ENCODE data around the gene AXL.
"Not testable (repeated sequence)": the region's sequence is repeated elsewhere in the genome, so short reads cannot be mapped to it uniquely, and the experiment has no call there.

Gene AXL

GRCh38 chr19:41288673-41289530, 69.9 kb downstream of the AXL start:
- DNase-seq = no peak

DNA sequence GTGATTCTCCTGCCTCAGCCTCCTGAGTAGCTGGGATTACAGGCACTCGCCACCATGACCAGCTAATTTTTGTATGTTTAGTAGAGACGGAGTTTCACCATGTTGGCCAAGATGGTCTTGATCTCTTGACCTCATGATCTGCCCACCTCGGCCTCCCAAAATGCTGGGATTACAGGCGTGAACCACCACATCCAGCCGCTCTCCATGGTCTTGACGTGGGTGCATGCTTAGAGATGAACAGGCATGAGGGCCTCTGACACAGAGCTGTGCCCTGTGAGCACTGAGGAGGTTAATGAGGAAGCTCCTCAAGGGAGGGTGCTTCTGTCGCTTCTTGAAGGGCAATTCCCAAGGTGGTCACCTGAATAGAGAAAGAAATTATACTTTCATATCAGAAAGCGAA, 70.8 kb downstream of the AXL start:
- not testable (repeated sequence) for DNase-seq

GRCh38 chr19:41294393-41294792, 75.4 kb downstream of the AXL start:
- DNase-seq = no peak

GRCh38 chr19:41295499-41295898, 76.5 kb downstream of the AXL start:
- no peak for DNase-seq

DNA sequence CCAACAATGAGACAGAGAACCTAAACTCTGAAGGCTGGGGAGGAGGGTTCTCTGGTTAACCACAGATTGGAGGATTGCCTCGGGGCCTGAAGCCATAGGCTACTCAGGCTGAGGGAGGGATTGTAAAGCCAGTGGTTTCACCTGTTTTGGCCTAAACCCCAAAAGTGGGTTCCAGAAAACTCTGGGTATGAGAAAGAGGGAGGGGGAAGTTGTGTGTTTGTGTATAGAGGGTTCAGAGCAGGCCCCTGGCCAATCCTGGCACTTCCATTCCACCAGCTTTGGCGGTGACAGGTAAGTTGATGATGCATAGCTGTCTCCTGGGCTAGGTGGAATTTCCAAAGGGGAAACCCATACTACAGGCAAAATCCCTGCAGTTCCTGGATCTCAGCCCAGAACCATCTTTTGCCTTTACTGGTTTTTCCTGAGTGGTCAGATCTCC, 77.4 kb downstream of the AXL start:
- DNase-seq = no peak

DNA sequence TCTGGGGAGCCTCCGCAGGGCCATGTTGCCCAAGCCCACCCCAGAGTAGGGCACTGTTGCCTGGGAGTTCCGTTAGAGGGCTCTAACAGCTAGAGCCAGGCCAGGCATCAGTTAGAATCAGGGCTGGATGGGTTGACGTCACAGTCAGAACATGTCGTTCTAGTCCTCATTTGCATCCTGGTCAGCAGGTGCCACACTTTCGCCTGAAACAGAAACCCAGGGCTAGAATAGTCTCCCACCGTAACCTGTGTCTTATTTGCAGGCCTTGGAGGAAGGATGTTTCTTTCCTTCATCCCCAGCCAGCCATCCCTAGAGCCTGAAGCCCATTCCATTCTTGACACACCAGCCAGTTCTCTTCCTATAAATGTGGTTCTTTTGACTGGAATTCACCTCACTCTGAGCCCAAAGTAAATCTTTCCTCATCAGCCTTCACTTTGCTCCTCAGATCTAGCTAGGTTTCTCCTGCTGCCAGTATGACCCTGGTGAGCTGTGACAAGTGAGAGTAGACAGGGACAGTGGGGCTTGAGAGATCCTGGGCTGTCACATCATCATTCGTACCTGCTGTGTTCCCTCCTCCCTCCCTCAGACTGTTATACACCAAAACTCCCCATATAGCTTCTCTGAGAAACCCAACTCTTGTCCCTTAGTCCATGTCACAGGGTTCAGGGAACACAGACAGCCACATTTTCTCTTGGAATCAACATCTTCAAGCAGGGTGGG, 78.8 kb downstream of the AXL start:
- DNase-seq = no peak

GRCh38 chr19:41298348-41298964, 79.4 kb downstream of the AXL start:
- DNase-seq = no peak

GRCh38 chr19:41299046-41299754, 80.2 kb downstream of the AXL start:
- DNase-seq = no peak

DNA sequence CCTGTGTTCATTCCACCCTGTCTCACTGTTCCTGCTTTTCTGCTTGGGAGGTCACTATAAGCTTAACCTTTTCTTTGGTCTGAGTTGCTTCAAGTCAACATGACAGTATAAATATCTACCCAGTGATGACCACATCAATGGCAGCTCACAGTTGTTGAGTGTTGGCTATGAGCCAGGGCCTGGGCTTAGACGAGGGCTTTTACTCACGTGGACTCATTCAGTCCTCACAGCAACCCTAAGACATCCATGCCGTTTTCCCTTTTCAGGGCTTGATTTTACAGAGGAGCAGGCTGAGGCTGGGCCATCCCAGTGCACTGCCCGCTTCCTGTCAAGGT, 80.7 kb downstream of the AXL start:
- DNase-seq = no peak

- DNase-seq = no peak
Observed at GRCh38 chr19:41300555-41300954, 81.5 kb downstream of the AXL start.

DNA sequence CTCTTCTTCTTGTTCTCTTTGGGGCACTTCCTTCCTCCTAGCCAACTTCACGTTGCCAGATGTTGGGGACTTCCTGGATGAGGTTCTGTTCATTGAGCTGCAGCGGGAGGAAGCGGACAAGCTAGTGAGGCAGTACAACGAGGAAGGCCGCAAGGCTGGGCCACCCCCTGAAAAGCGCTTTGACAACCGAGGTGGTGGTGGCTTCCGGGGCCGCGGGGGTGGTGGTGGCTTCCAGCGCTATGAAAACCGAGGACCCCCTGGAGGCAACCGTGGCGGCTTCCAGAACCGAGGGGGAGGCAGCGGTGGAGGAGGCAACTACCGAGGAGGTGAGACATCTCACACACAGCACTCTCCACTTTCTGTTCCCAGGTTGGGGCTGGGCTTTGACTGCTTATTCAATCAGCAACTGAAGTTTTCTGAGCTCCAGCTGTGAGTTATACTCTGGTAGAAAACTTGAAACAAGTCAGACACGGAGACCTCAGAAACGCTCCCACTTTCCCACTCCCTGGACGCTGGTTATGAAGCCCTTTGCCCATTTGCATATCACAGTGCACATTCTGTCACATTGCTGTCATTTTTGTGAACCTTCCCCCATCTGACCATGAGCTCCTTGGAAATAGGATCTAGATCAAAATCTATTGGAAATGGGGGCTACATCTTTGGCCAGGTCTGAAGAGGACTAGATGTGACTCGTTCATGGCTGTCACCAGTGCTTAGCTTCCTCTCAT, 83.8 kb downstream of the AXL start:
- DNase-seq = peak in 1 of 2 experiments; percentile 38

- DNase-seq = no peak
Observed at GRCh38 chr19:41303954-41304353, 84.9 kb downstream of the AXL start.

GRCh38 chr19:41304706-41305483, 85.9 kb downstream of the AXL start:
- DNase-seq = no peak

DNA sequence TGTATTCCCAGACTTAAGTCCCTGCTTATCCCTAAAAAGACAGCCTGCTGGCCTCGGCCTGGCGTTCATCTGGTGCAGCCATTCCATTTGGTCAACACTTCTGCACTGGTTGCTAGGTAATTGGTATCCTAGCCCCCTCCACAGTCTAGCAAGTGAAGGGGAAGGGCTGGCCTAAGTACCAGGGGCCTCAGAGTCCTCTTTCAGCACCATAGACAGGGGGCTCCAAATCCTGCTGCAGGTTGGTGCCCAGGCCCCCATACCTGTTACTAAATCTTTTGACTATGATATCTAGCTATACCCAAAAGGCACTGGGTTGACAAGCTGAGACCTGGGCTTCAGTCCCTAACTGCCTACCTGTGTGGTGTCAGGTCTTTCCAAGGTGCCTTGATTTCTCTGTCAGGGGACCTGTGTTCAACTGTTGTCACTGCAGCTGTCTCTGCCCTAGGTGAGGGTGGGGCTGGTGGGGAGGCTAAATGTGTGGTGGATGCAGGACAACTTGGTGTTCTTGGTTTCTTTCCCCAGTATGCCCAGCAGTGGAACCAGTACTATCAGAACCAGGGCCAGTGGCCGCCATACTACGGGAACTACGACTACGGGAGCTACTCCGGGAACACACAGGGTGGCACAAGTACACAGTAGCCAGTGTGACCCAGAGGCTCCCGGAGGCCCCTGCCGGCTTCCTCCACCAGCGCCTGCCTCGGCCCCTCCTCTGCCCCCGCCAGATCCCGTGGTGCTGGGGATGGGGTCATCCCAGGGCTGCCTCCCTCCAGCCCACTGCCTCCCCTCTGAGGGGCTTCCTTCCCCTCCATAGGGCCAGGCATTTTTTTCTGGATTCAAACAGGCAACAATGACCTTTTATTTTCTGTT, 87.1 kb downstream of the AXL start:
- no peak for DNase-seq

DNA sequence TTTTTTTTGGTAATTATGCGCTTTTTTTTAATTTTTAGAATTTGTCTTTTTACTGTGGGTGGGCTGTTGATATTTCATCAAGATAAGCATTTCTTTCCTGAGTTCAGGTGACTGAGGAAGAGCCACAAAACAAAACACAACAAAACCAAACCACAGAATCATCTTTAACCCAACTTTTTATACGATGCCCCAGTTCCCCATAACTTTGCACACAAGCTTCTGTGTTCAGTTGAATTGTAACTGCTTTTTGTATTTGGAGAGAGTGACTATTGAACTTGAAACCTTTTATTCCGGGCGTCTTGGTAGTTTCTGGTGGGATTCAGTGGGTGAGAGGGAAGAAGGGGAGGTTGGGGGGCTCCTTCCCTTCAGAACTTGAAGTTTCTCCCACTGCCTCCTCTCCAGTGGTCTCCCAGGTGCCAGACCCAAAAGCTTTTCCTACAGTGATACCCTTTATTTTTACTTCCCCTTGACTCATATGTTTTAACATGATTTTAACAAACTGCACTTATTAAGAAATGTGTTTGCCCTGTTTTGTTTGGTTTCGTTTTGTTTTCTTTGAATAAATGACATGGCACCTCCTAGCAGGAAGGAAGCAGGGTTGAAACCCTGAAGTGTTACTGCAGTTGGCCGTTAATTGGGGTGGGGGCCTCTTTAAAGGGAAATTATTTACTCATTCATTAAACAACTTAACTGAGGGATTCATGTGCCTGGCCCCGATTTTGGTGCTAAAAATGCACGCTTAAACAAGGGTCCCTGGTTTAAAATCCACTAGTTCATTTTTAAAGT, 88.3 kb downstream of the AXL start:
- no peak for DNase-seq

DNA sequence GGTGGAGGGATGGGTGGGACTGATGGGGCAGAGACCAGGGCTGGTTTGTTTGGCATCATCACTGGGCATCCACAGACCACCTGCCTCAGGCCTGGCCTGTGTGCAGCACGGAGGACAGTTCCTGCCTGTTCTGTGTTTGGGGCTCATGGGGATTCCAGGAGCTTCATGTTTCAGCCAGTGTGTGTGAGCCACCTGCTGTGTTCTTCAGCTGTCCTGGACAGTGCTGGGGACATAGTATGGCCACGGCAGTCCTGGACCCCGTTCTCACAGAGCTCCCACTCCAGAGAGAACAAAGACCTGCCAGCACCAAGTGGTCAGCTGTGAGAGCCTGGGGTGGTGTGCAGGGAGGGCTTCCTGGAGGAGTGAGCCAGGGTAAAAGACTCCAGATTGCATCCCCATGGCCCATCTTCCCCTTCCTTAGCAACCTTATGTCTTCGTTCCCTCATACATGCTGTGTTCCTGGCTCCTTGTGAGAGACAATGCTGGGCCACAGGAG, 89.0 kb downstream of the AXL start:
- DNase-seq = no peak

DNA sequence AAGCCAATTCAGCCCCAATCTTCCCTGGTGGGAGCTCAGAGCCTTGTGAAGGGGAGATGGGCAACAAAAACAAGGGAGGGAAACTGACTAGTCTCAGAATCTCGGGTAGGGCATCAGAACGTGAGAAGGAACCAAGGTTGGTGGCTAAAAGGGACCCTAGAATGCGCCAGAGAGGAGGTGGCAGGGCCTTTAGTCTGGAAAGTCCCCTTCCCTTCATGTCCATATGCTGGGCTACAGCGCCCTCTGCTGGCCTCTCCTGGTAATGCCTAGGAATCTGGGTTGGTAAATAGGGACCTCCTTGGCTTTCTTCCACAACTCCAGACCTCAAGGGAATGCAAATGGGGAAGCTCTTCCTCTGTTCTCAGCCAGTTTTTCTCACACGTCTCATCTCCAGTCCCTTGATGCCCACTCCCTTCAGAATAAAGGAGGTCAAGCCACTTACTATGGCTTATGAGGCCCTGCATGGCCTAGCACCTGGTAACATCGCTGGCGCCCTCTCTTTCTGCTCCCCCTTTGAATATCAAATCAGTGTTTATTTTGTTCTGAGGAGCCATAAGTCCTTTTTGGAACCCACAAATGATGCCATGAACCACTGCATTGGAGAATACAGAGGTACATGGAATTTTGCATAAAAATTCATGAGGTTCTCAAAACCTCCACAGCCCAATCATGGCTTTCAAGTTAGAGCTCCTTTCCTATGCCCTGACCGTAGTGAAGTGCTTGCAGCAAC, 89.6 kb downstream of the AXL start:
- DNase-seq = peak; percentile 91 to 96

- no peak for DNase-seq
Observed at GRCh38 chr19:41309180-41310032, 90.4 kb downstream of the AXL start.
